Liver (tissue), 3 donors: ENCODE measurements around the gene SCAP.

Experiments used
- FOXA2 ChIP-seq: IDR thresholded peaks from 2 replicates; pipeline ENCODE4 v1.6.1; 2016; ENCODE audit warnings: antibody characterized with exemption
- JUND ChIP-seq, 2 donors: IDR thresholded peaks; 2 replicates each; pipeline ENCODE4 v1.6.1; 2016; ENCODE audit warnings: antibody characterized with exemption in 2 of 2
- TF ChIP-seq, protein P1 (sequence below): fragments of 150-350 bp; IDR thresholded peaks from 2 replicates; pipeline ENCODE4 v1.5.1; 2017; ENCODE audit warnings: improper control_type of control experiment, low read depth, low read length; ENCODE audit not compliant: missing input control
- donor health status: healthy.
- donor health status: healthy.

- TF ChIP-seq, protein P1, sequence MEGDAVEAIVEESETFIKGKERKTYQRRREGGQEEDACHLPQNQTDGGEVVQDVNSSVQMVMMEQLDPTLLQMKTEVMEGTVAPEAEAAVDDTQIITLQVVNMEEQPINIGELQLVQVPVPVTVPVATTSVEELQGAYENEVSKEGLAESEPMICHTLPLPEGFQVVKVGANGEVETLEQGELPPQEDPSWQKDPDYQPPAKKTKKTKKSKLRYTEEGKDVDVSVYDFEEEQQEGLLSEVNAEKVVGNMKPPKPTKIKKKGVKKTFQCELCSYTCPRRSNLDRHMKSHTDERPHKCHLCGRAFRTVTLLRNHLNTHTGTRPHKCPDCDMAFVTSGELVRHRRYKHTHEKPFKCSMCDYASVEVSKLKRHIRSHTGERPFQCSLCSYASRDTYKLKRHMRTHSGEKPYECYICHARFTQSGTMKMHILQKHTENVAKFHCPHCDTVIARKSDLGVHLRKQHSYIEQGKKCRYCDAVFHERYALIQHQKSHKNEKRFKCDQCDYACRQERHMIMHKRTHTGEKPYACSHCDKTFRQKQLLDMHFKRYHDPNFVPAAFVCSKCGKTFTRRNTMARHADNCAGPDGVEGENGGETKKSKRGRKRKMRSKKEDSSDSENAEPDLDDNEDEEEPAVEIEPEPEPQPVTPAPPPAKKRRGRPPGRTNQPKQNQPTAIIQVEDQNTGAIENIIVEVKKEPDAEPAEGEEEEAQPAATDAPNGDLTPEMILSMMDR = no peak
- TF ChIP-seq JUND (IDR thresholded peaks at IDR 0.05) = no peak
- no peak for TF ChIP-seq FOXA2
Measured at GRCh38 chr3:47517937-47518336, 42.2 kb upstream of the SCAP start.
